DMS 273 (cell line): ENCODE results near the gene ZNF282.
A peak's percentile ranks its signal among the peaks of the same experiment; 100 is the strongest.

Experiments used
- DNase-seq: peaks from one replicate; lab custom pipeline; 2025; ENCODE audit not compliant: unreplicated experiment; lab: John Stamatoyannopoulos, UW

Gene ZNF282

GRCh38 chr7:149188637-149189259 is 6.6 kb upstream of the ZNF282 start:
- DNase-seq = no peak

- no peak for DNase-seq
Observed at GRCh38 chr7:149191851-149192250, 3.5 kb upstream of the ZNF282 start.

GRCh38 chr7:149194799-149195179 is 557 bp upstream of the ZNF282 start:
- no peak for DNase-seq

- peak; percentile 91 for DNase-seq
Observed at GRCh38 chr7:149196151-149196704, 882 bp downstream of the ZNF282 start.

GRCh38 chr7:149196705-149197171 is 1.4 kb downstream of the ZNF282 start:
- peak; percentile 83 for DNase-seq

GRCh38 chr7:149197675-149198074 is 2.3 kb downstream of the ZNF282 start:
- no peak for DNase-seq

GRCh38 chr7:149198161-149198816 is 2.9 kb downstream of the ZNF282 start:
- DNase-seq = no peak

- no peak for DNase-seq
Observed at GRCh38 chr7:149199234-149199995, 4.1 kb downstream of the ZNF282 start.

- no peak for DNase-seq
Observed at GRCh38 chr7:149202831-149203231, 7.5 kb downstream of the ZNF282 start.

GRCh38 chr7:149205690-149206381 is 10.5 kb downstream of the ZNF282 start:
- no peak for DNase-seq

- no peak for DNase-seq
Observed at GRCh38 chr7:149207324-149208035, 12.1 kb downstream of the ZNF282 start.

GRCh38 chr7:149209518-149210269 is 14.3 kb downstream of the ZNF282 start:
- peak; percentile 89 for DNase-seq

- DNase-seq = no peak
Observed at GRCh38 chr7:149210551-149210950, 15.2 kb downstream of the ZNF282 start.

GRCh38 chr7:149214020-149214720 is 18.8 kb downstream of the ZNF282 start:
- DNase-seq = no peak

GRCh38 chr7:149216402-149216801 is 21.1 kb downstream of the ZNF282 start:
- DNase-seq = no peak

- no peak for DNase-seq
Observed at GRCh38 chr7:149217570-149217969, 22.2 kb downstream of the ZNF282 start.

- DNase-seq = no peak
Observed at GRCh38 chr7:149218469-149219420, 23.4 kb downstream of the ZNF282 start.

GRCh38 chr7:149220534-149220933 is 25.2 kb downstream of the ZNF282 start:
- DNase-seq = no peak
